MM.1S (cell line): Measurements from ENCODE around the gene ADK.

Experiments used
- EZH2 ChIP-seq: fragments of 300-600 bp; sonication (generic); optimal IDR thresholded peaks from 2 replicates; pipeline ENCODE3; 2017; ENCODE audit warnings: low read depth, mild to moderate bottlenecking, antibody characterized with exemption, low read length, mixed read lengths
- TF ChIP-seq, protein P1 (sequence below): fragments of 300-600 bp; sonication (generic); IDR thresholded peaks from 2 replicates; pipeline ENCODE4 v1.5.1; 2016; ENCODE audit warnings: antibody characterized with exemption, low read length, mixed read lengths

DNA sequence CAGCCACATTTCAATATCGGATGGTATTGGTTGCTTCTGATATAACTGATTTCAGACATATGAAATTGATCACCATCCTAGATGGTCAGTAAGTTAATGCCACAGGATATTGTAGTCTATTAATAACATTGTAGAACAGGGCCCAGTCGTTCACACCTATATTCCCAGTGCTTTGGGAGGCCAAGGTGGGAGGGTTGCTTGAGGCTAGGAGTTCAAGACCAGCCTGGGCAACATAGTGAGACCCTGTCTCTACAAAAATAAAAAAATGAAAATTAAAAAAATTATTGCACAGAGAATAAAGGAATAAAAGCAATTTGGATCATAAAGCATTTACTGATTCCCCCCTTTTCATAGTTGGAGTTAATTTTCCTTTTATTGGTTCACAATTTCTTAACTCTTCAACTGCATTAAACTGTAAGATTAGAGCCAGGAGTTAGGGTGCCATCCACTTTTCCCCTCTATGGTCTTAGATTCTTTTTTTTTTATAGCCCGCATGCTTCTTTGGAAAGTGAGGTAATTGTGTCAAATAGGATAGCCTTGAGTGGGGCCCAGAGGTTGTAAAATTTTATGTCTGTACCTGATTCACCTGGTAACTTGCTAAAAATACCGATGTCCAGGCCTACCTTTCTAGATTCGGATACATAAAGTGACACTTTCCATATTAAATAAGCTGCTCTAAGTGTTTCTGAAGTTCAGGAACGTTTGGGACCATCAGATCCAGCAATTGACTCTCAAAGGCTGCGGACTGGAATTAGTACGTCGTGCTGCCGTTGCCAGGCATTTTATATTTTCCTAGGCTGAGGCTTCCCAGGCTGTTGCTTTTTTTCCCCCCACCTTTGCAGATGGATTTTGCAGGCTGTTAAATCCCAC lies 24.7 kb downstream of the ADK start:
- TF ChIP-seq, protein P1, sequence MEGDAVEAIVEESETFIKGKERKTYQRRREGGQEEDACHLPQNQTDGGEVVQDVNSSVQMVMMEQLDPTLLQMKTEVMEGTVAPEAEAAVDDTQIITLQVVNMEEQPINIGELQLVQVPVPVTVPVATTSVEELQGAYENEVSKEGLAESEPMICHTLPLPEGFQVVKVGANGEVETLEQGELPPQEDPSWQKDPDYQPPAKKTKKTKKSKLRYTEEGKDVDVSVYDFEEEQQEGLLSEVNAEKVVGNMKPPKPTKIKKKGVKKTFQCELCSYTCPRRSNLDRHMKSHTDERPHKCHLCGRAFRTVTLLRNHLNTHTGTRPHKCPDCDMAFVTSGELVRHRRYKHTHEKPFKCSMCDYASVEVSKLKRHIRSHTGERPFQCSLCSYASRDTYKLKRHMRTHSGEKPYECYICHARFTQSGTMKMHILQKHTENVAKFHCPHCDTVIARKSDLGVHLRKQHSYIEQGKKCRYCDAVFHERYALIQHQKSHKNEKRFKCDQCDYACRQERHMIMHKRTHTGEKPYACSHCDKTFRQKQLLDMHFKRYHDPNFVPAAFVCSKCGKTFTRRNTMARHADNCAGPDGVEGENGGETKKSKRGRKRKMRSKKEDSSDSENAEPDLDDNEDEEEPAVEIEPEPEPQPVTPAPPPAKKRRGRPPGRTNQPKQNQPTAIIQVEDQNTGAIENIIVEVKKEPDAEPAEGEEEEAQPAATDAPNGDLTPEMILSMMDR: no peak
- TF ChIP-seq EZH2: no peak
